Measurements from ENCODE around the gene VSX1. TPM values are rescaled to one million over a fixed set of nuclear protein-coding genes. Genes with fewer than 3 reads are reported as not detected.

Gene VSX1
- total and polyA plus RNA-seq, 11 donors: 0.19 to 0.96 (median 0.49) TPM; not detected in 5

DNA sequence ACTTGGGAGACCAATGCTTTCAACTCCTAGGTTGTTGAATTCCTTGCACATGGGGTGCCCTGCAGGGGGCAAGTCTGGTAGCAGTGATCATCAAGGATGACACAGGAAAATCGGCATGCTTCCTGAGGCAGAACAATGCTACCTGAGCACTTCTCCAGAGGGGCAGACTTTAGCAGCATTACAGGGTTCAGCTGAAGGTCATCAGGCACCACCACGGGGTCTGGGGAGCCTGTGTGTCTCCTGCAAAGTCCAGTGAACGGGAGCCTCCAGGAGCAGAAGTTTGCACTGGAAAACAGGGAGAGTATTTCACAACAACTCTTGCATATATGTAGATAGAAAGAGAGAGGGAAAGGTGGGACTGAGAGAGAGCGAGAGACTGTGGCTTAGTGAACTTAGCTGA is 10.2 kb downstream of the VSX1 start:
- Histone ChIP-seq H3K4me3 (no peak overlapping the region), H3K27me3 (peaks cover 0 to 51% (median 5%) of the 10 kb centered on the region in 9 donors), H3K4me1 (peaks cover 0 to 3% (median 0%) of the 10 kb centered on the region in 12 donors), H3K36me3 (no peaks in the 10 kb centered on the region), H3K9me3 (no peaks in the 10 kb centered on the region), H3K27ac (no peak overlapping the region)
- ATAC-seq (peak in 1 of 4 donors; percentile 22), DNase-seq (peak in 1 of 5 donors; percentile 1)
- TF ChIP-seq POLR2A (IDR thresholded peaks at IDR 0.05): no peak
- TF ChIP-seq, protein P1, sequence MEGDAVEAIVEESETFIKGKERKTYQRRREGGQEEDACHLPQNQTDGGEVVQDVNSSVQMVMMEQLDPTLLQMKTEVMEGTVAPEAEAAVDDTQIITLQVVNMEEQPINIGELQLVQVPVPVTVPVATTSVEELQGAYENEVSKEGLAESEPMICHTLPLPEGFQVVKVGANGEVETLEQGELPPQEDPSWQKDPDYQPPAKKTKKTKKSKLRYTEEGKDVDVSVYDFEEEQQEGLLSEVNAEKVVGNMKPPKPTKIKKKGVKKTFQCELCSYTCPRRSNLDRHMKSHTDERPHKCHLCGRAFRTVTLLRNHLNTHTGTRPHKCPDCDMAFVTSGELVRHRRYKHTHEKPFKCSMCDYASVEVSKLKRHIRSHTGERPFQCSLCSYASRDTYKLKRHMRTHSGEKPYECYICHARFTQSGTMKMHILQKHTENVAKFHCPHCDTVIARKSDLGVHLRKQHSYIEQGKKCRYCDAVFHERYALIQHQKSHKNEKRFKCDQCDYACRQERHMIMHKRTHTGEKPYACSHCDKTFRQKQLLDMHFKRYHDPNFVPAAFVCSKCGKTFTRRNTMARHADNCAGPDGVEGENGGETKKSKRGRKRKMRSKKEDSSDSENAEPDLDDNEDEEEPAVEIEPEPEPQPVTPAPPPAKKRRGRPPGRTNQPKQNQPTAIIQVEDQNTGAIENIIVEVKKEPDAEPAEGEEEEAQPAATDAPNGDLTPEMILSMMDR (IDR thresholded peaks at IDR 0.05): no peak
- WGBS, 4 donors: 33 to 47% (median 39%) methylated on average over 4 of the region's 4 CpGs
- intact Hi-C loops (cut with DNase I): loop anchor here in 1 of 10 donors (10.0 kb wide), 1 partner anchor 333 kb away; the partner anchor contains the start of gene GINS1

DNA sequence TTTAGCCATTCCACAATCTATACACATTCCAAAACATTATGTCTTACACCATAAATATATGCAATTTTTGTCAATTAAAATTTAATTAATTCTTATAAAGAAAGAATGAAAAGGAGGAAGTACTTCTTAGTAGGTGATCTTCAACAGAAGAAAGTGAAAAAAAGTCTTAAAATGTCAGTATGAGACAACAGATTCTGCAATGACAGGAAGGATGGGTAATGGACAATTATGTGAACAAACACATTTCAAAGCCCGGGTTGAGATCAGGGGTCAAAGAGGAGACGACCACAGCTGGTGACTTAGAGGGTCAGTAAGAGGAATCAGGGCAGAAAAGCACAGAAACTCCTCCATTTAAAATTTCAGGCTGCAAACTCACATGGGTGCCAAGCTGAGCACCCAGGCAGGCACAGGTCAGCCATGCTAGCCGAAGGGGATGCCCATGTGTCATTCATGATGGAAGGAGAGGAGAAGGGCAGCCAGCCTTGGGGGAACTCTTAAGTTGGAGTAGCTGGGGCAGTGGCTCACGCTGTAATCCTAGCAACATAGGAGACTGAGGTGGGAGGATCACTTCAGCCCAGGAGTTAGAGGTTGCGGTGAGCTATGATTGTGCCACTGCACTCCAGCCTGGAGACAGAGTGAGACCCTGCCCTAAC is 11.0 kb downstream of the VSX1 start:
- intact Hi-C loops (cut with DNase I): loop anchor here in 1 of 10 donors (10.0 kb wide), 1 partner anchor 334 kb away; the partner anchor contains the start of gene GINS1
- H3K27me3 ChIP-seq: peaks cover 0 to 48% (median 5%) of the 10 kb centered on the region in 9 donors
- H3K27ac ChIP-seq: no peak overlapping the region
- H3K4me1 ChIP-seq: peaks cover 0 to 6% (median 2%) of the 10 kb centered on the region in 12 donors
- ATAC-seq: no peak
- no peaks in the 10 kb centered on the region for H3K36me3 ChIP-seq
- DNase-seq: peak in 1 of 5 donors; percentile 4
- H3K4me3 ChIP-seq: no peak overlapping the region
- WGBS, 4 donors: 64 to 71% (median 67%) methylated on average over 5 of the region's 5 CpGs
- TF ChIP-seq, protein P1 (IDR thresholded peaks at IDR 0.05): no peak
- no peak for TF ChIP-seq POLR2A (IDR thresholded peaks at IDR 0.05)
- no peaks in the 10 kb centered on the region for H3K9me3 ChIP-seq

DNA sequence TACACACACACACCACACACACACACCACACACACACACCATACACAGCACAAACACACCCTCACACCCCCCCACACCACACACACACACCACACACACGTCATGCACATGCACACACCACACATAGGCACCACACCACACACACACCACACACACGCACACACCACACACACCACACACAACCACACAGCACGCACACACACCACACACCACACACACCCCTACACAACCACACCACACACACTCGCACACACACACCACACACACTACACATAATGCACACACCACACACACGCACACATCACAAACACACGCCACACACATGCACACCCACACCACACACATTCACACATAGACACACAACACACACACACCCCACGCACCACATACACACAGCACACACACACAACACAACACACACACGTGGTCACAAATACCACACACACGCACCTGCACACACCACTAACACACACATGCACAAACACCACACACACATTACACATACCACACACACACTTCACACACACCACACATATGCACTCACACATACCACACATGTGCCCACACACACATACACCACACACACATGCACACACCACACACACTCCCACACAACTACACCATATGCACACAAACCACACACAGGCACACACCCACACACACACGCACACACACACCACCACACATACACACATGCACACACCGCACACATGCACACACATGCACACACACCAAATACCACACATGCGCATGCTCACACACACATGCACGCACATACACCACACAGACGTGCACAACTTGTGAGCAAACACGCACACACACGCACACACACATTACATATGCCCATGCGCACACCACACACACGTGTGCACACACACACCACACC is 14.6 kb downstream of the VSX1 start:
- Histone ChIP-seq H3K4me3 (no peak overlapping the region), H3K9me3 (no peaks in the 10 kb centered on the region), H3K36me3 (no peaks in the 10 kb centered on the region), H3K27me3 (peaks cover 0 to 26% (median 4%) of the 10 kb centered on the region in 9 donors), H3K27ac (no peak overlapping the region), H3K4me1 (peaks cover 0 to 20% (median 5%) of the 10 kb centered on the region in 12 donors)
- ATAC-seq (no peak), DNase-seq (peak in 1 of 5 donors; percentile 6)
- intact Hi-C loops (cut with DNase I): loop anchor here in 9 of 10 donors (5.0 to 10.0 kb wide), 7 partner anchors 35 to 903 kb away; partner anchors contain the start of genes ABHD12 (in 2 of the 9), GINS1 (in 2 of the 9) and PYGB (in 1 of the 9)
- TF ChIP-seq, protein P1 (IDR thresholded peaks at IDR 0.05): no peak
- TF ChIP-seq POLR2A (IDR thresholded peaks at IDR 0.05): no peak
- WGBS, 4 donors: 90 to 94% (median 92%) methylated on average over 18 of the region's 18 CpGs
